ENCODE data around the gene FAXDC2.
"Not testable (repeated sequence)": the region's sequence is repeated elsewhere in the genome, so short reads cannot be mapped to it uniquely, and the experiment has no call there.

Gene FAXDC2

GRCh38 chr5:154840435-154841272 lies 9.7 kb downstream of the FAXDC2 start:
- H3K36me3 ChIP-seq (ENCODE audit: control insufficient read depth in 1 of 2, insufficient read depth in 2 of 2, low read length in 2 of 2): peaks cover 6 to 8% of the 10 kb centered on the region in 2 donors

GRCh38 chr5:154837009-154837901 lies 13.1 kb downstream of the FAXDC2 start:
- H3K27ac ChIP-seq (ENCODE audit: low read length): peak overlapping the region; percentile 1
- H3K4me3 ChIP-seq (ENCODE audit: low read depth in 1 of 2, low read length in 2 of 2): no peak overlapping the region
- no peaks in the 10 kb centered on the region for H3K9me3 ChIP-seq (ENCODE audit: control insufficient read depth in 1 of 2, low read length in 2 of 2)

More at GRCh38 chr5:154840435-154841272, 9.7 kb downstream of the FAXDC2 start:
- no peak overlapping the region for H3K4me3 ChIP-seq (ENCODE audit: low read depth in 1 of 2, low read length in 2 of 2)
- H3K27ac ChIP-seq (ENCODE audit: low read length): no peak overlapping the region
- no peaks in the 10 kb centered on the region for H3K9me3 ChIP-seq (ENCODE audit: control insufficient read depth in 1 of 2, low read length in 2 of 2)
- H3K4me1 ChIP-seq (ENCODE audit: control insufficient read depth in 1 of 2, insufficient read depth in 2 of 2, low read length in 2 of 2): peaks cover 5 to 7% of the 10 kb centered on the region in 2 donors
- no peaks in the 10 kb centered on the region for H3K27me3 ChIP-seq (ENCODE audit: low read depth, low read length)

GRCh38 chr5:154836225-154836624 lies 14.2 kb downstream of the FAXDC2 start:
- Histone ChIP-seq H3K27ac (ENCODE audit: low read length) (no peak overlapping the region), H3K9me3 (ENCODE audit: control insufficient read depth in 1 of 2, low read length in 2 of 2) (no peaks in the 10 kb centered on the region), H3K27me3 (ENCODE audit: low read depth, low read length) (no peaks in the 10 kb centered on the region), H3K4me3 (ENCODE audit: low read depth in 1 of 2, low read length in 2 of 2) (no peak overlapping the region), H3K4me1 (ENCODE audit: control insufficient read depth in 1 of 2, insufficient read depth in 2 of 2, low read length in 2 of 2) (peaks cover 13 to 14% of the 10 kb centered on the region in 2 donors), H3K36me3 (ENCODE audit: control insufficient read depth in 1 of 2, insufficient read depth in 2 of 2, low read length in 2 of 2) (peaks cover 6 to 8% of the 10 kb centered on the region in 2 donors)

More at GRCh38 chr5:154837009-154837901, 13.1 kb downstream of the FAXDC2 start:
- Histone ChIP-seq H3K4me1 (ENCODE audit: control insufficient read depth in 1 of 2, insufficient read depth in 2 of 2, low read length in 2 of 2) (peaks cover 14% of the 10 kb centered on the region in 2 donors), H3K36me3 (ENCODE audit: control insufficient read depth in 1 of 2, insufficient read depth in 2 of 2, low read length in 2 of 2) (peaks cover 6 to 8% of the 10 kb centered on the region in 2 donors), H3K27me3 (ENCODE audit: low read depth, low read length) (no peaks in the 10 kb centered on the region)

GRCh38 chr5:154835701-154836052 lies 14.7 kb downstream of the FAXDC2 start:
- H3K27ac ChIP-seq (ENCODE audit: low read length); H3K4me3 ChIP-seq (ENCODE audit: low read depth in 1 of 2, low read length in 2 of 2); H3K9me3 ChIP-seq (ENCODE audit: control insufficient read depth in 1 of 2, low read length in 2 of 2); H3K27me3 ChIP-seq (ENCODE audit: low read depth, low read length): not testable (repeated sequence)
- peaks cover 9 to 11% of the 10 kb centered on the region in 2 donors for H3K4me1 ChIP-seq (ENCODE audit: control insufficient read depth in 1 of 2, insufficient read depth in 2 of 2, low read length in 2 of 2)
- peaks cover 8 to 13% of the 10 kb centered on the region in 2 donors for H3K36me3 ChIP-seq (ENCODE audit: control insufficient read depth in 1 of 2, insufficient read depth in 2 of 2, low read length in 2 of 2)

- Histone ChIP-seq H3K36me3 (ENCODE audit: control insufficient read depth in 1 of 2, insufficient read depth in 2 of 2, low read length in 2 of 2) (peaks cover 24 to 29% of the 10 kb centered on the region in 2 donors), H3K4me1 (ENCODE audit: control insufficient read depth in 1 of 2, insufficient read depth in 2 of 2, low read length in 2 of 2) (peaks cover 9 to 11% of the 10 kb centered on the region in 2 donors), H3K4me3 (ENCODE audit: low read depth in 1 of 2, low read length in 2 of 2) (peak overlapping the region in 1 of 2 donors; percentile 52), H3K27me3 (ENCODE audit: low read depth, low read length) (no peaks in the 10 kb centered on the region), H3K9me3 (ENCODE audit: control insufficient read depth in 1 of 2, low read length in 2 of 2) (no peaks in the 10 kb centered on the region), H3K27ac (ENCODE audit: low read length) (no peak overlapping the region)
Observed at GRCh38 chr5:154834053-154834452, 16.4 kb downstream of the FAXDC2 start.

GRCh38 chr5:154832804-154833203 lies 17.6 kb downstream of the FAXDC2 start:
- H3K27me3 ChIP-seq (ENCODE audit: low read depth, low read length); H3K27ac ChIP-seq (ENCODE audit: low read length); H3K4me3 ChIP-seq (ENCODE audit: low read depth in 1 of 2, low read length in 2 of 2); H3K9me3 ChIP-seq (ENCODE audit: control insufficient read depth in 1 of 2, low read length in 2 of 2): not testable (repeated sequence)
- H3K4me1 ChIP-seq (ENCODE audit: control insufficient read depth in 1 of 2, insufficient read depth in 2 of 2, low read length in 2 of 2): peaks cover 9 to 11% of the 10 kb centered on the region in 2 donors
- H3K36me3 ChIP-seq (ENCODE audit: control insufficient read depth in 1 of 2, insufficient read depth in 2 of 2, low read length in 2 of 2): peaks cover 22 to 32% of the 10 kb centered on the region in 2 donors

- no peak overlapping the region for H3K4me3 ChIP-seq (ENCODE audit: low read depth in 1 of 2, low read length in 2 of 2)
- H3K36me3 ChIP-seq (ENCODE audit: control insufficient read depth in 1 of 2, insufficient read depth in 2 of 2, low read length in 2 of 2): peaks cover 19 to 36% of the 10 kb centered on the region in 2 donors
- H3K9me3 ChIP-seq (ENCODE audit: control insufficient read depth in 1 of 2, low read length in 2 of 2): no peaks in the 10 kb centered on the region
- H3K4me1 ChIP-seq (ENCODE audit: control insufficient read depth in 1 of 2, insufficient read depth in 2 of 2, low read length in 2 of 2): peaks cover 9 to 11% of the 10 kb centered on the region in 2 donors
- H3K27me3 ChIP-seq (ENCODE audit: low read depth, low read length): no peaks in the 10 kb centered on the region
- no peak overlapping the region for H3K27ac ChIP-seq (ENCODE audit: low read length)
Observed at GRCh38 chr5:154831451-154831850, 19.0 kb downstream of the FAXDC2 start.

- H3K4me3 ChIP-seq (ENCODE audit: low read depth in 1 of 2, low read length in 2 of 2): no peak overlapping the region
- peaks cover 9 to 11% of the 10 kb centered on the region in 2 donors for H3K4me1 ChIP-seq (ENCODE audit: control insufficient read depth in 1 of 2, insufficient read depth in 2 of 2, low read length in 2 of 2)
- no peak overlapping the region for H3K27ac ChIP-seq (ENCODE audit: low read length)
- no peaks in the 10 kb centered on the region for H3K9me3 ChIP-seq (ENCODE audit: control insufficient read depth in 1 of 2, low read length in 2 of 2)
- H3K27me3 ChIP-seq (ENCODE audit: low read depth, low read length): no peaks in the 10 kb centered on the region
- H3K36me3 ChIP-seq (ENCODE audit: control insufficient read depth in 1 of 2, insufficient read depth in 2 of 2, low read length in 2 of 2): peaks cover 19 to 42% of the 10 kb centered on the region in 2 donors
Observed at GRCh38 chr5:154830596-154830995, 19.8 kb downstream of the FAXDC2 start.

GRCh38 chr5:154830219-154830595 lies 20.2 kb downstream of the FAXDC2 start:
- Histone ChIP-seq H3K27ac (ENCODE audit: low read length) (no peak overlapping the region), H3K9me3 (ENCODE audit: control insufficient read depth in 1 of 2, low read length in 2 of 2) (no peaks in the 10 kb centered on the region), H3K4me1 (ENCODE audit: control insufficient read depth in 1 of 2, insufficient read depth in 2 of 2, low read length in 2 of 2) (peaks cover 7 to 9% of the 10 kb centered on the region in 2 donors), H3K4me3 (ENCODE audit: low read depth in 1 of 2, low read length in 2 of 2) (no peak overlapping the region), H3K27me3 (ENCODE audit: low read depth, low read length) (no peaks in the 10 kb centered on the region), H3K36me3 (ENCODE audit: control insufficient read depth in 1 of 2, insufficient read depth in 2 of 2, low read length in 2 of 2) (peaks cover 19 to 42% of the 10 kb centered on the region in 2 donors)

GRCh38 chr5:154829589-154830218 lies 20.7 kb downstream of the FAXDC2 start:
- Histone ChIP-seq H3K36me3 (ENCODE audit: control insufficient read depth in 1 of 2, insufficient read depth in 2 of 2, low read length in 2 of 2) (peaks cover 19 to 42% of the 10 kb centered on the region in 2 donors), H3K27ac (ENCODE audit: low read length) (no peak overlapping the region), H3K27me3 (ENCODE audit: low read depth, low read length) (no peaks in the 10 kb centered on the region), H3K4me1 (ENCODE audit: control insufficient read depth in 1 of 2, insufficient read depth in 2 of 2, low read length in 2 of 2) (peaks cover 2 to 4% of the 10 kb centered on the region in 2 donors), H3K4me3 (ENCODE audit: low read depth in 1 of 2, low read length in 2 of 2) (no peak overlapping the region), H3K9me3 (ENCODE audit: control insufficient read depth in 1 of 2, low read length in 2 of 2) (no peaks in the 10 kb centered on the region)

- Histone ChIP-seq H3K36me3 (ENCODE audit: control insufficient read depth in 1 of 2, insufficient read depth in 2 of 2, low read length in 2 of 2) (peaks cover 24 to 47% of the 10 kb centered on the region in 2 donors), H3K4me1 (ENCODE audit: control insufficient read depth in 1 of 2, insufficient read depth in 2 of 2, low read length in 2 of 2) (no peaks in the 10 kb centered on the region), H3K9me3 (ENCODE audit: control insufficient read depth in 1 of 2, low read length in 2 of 2) (no peaks in the 10 kb centered on the region), H3K27me3 (ENCODE audit: low read depth, low read length) (no peaks in the 10 kb centered on the region), H3K4me3 (ENCODE audit: low read depth in 1 of 2, low read length in 2 of 2) (no peak overlapping the region), H3K27ac (ENCODE audit: low read length) (no peak overlapping the region)
Observed at GRCh38 chr5:154829181-154829588, 21.2 kb downstream of the FAXDC2 start.

Measured in muscle layer of duodenum (tissue), 2 donors.